Parathyroid adenoma (tissue), 2 donors: ENCODE results near the gene MYO9B.

Source experiments
- H2AFZ ChIP-seq: fragments of 300-600 bp; sonication (generic); one replicate; pipeline ENCODE4 v1.7.0; 2017; ENCODE audit warnings: antibody characterized with exemption, mild to moderate bottlenecking
- H3K27ac ChIP-seq: fragments of 300-600 bp; sonication (generic); one replicate; pipeline ENCODE4 v1.7.0; 2017
- H3K27me3 ChIP-seq: fragments of 300-600 bp; sonication (generic); one replicate; pipeline ENCODE4 v1.7.0; 2017; ENCODE audit warnings: low read length; ENCODE audit not compliant: control insufficient read depth, insufficient read depth
- H3K36me3 ChIP-seq: fragments of 300-600 bp; sonication (generic); one replicate; pipeline ENCODE4 v1.7.0; 2017; ENCODE audit warnings: low read length; ENCODE audit not compliant: control insufficient read depth, insufficient read depth
- H3K4me1 ChIP-seq: fragments of 300-600 bp; sonication (generic); one replicate; pipeline ENCODE4 v1.7.0; 2017; ENCODE audit warnings: control low read depth
- H3K4me2 ChIP-seq: fragments of 300-600 bp; sonication (generic); one replicate; pipeline ENCODE4 v1.7.0; 2017; ENCODE audit warnings: low read length
- H3K4me3 ChIP-seq: fragments of 300-600 bp; sonication (generic); one replicate; pipeline ENCODE4 v1.7.0; 2017; ENCODE audit warnings: low read depth, low read length
- H3K79me2 ChIP-seq: fragments of 300-600 bp; sonication (generic); one replicate; pipeline ENCODE4 v1.7.0; 2017; ENCODE audit warnings: control low read depth
- H3K9ac ChIP-seq: fragments of 300-600 bp; sonication (generic); one replicate; pipeline ENCODE4 v1.7.0; 2017; ENCODE audit warnings: mild to moderate bottlenecking
- H3K9me3 ChIP-seq: fragments of 300-600 bp; sonication (generic); one replicate; pipeline ENCODE4 v1.7.0; 2017; ENCODE audit warnings: low read length; ENCODE audit not compliant: control insufficient read depth
- CTCF ChIP-seq: fragments of 300-600 bp; sonication (generic); IDR thresholded peaks from one replicate; pipeline ENCODE4 v1.7.0; 2017; ENCODE audit warnings: antibody characterized with exemption, mild to moderate bottlenecking
- donor health status: primary hyperparathyroidism.

Gene MYO9B

GRCh38 chr19:17240826-17241399, 165.3 kb downstream of the MYO9B start:
- Histone ChIP-seq H2AFZ (no peak overlapping the region), H3K4me3 (no peak overlapping the region), H3K36me3 (no peaks in the 10 kb centered on the region), H3K4me2 (no peak overlapping the region), H3K27me3 (no peaks in the 10 kb centered on the region), H3K9ac (no peak overlapping the region), H3K4me1 (peaks cover 13% of the 10 kb centered on the region), H3K79me2 (peaks cover 17% of the 10 kb centered on the region), H3K27ac (no peak overlapping the region), H3K9me3 (no peaks in the 10 kb centered on the region)
- TF ChIP-seq CTCF: no peak

- no peak overlapping the region for H3K9ac ChIP-seq
- no peaks in the 10 kb centered on the region for H3K36me3 ChIP-seq
- H3K27me3 ChIP-seq: no peaks in the 10 kb centered on the region
- H3K4me1 ChIP-seq: peaks cover 17% of the 10 kb centered on the region
- peak overlapping the region; percentile 88 for H3K4me2 ChIP-seq
- no peak for TF ChIP-seq CTCF
- no peaks in the 10 kb centered on the region for H3K9me3 ChIP-seq
- peaks cover 15% of the 10 kb centered on the region for H3K79me2 ChIP-seq
- no peak overlapping the region for H2AFZ ChIP-seq
- no peak overlapping the region for H3K27ac ChIP-seq
- H3K4me3 ChIP-seq: no peak overlapping the region
Observed at GRCh38 chr19:17242431-17243208, 167.0 kb downstream of the MYO9B start.

GRCh38 chr19:17243211-17243829, 167.7 kb downstream of the MYO9B start:
- no peak for TF ChIP-seq CTCF
- H2AFZ ChIP-seq: no peak overlapping the region
- H3K27ac ChIP-seq: peak overlapping the region; percentile 87
- H3K79me2 ChIP-seq: peaks cover 15% of the 10 kb centered on the region
- H3K4me3 ChIP-seq: peak overlapping the region; percentile 90
- H3K4me2 ChIP-seq: peak overlapping the region; percentile 88
- no peaks in the 10 kb centered on the region for H3K9me3 ChIP-seq
- no peaks in the 10 kb centered on the region for H3K36me3 ChIP-seq
- no peaks in the 10 kb centered on the region for H3K27me3 ChIP-seq
- H3K4me1 ChIP-seq: peaks cover 18% of the 10 kb centered on the region
- no peak overlapping the region for H3K9ac ChIP-seq

- Histone ChIP-seq H3K79me2 (peaks cover 15% of the 10 kb centered on the region), H2AFZ (peak overlapping the region; percentile 67), H3K27me3 (no peaks in the 10 kb centered on the region), H3K9ac (peak overlapping the region; percentile 93), H3K4me3 (peak overlapping the region; percentile 90), H3K9me3 (no peaks in the 10 kb centered on the region), H3K27ac (peak overlapping the region; percentile 87), H3K4me2 (peak overlapping the region; percentile 88), H3K4me1 (peaks cover 20% of the 10 kb centered on the region), H3K36me3 (no peaks in the 10 kb centered on the region)
- no peak for TF ChIP-seq CTCF
Observed at GRCh38 chr19:17243830-17244617, 168.4 kb downstream of the MYO9B start.
